Activated naive CD8-positive, alpha-beta T cell (primary cell): ENCODE data around the gene SLC36A3.

Source experiments
- H3K27ac Mint-ChIP-seq: one replicate; pipeline ENCODE4 v1.8.0; 2021; ENCODE audit warnings: mixed read lengths
- H3K27me3 Mint-ChIP-seq: one replicate; pipeline ENCODE4 v1.8.0; 2021; ENCODE audit warnings: mixed read lengths
- H3K36me3 Mint-ChIP-seq: one replicate; pipeline ENCODE4 v1.8.0; 2021; ENCODE audit warnings: mixed read lengths
- H3K4me1 Mint-ChIP-seq: one replicate; pipeline ENCODE4 v1.8.0; 2021; ENCODE audit warnings: low read depth, mixed read lengths
- H3K4me3 Mint-ChIP-seq: one replicate; pipeline ENCODE4 v1.8.0; 2021; ENCODE audit warnings: mild to moderate bottlenecking, mixed read lengths
- H3K9me3 Mint-ChIP-seq: one replicate; pipeline ENCODE4 v1.8.0; 2021; ENCODE audit warnings: low read depth, mixed read lengths

SLC36A3 gene

DNA sequence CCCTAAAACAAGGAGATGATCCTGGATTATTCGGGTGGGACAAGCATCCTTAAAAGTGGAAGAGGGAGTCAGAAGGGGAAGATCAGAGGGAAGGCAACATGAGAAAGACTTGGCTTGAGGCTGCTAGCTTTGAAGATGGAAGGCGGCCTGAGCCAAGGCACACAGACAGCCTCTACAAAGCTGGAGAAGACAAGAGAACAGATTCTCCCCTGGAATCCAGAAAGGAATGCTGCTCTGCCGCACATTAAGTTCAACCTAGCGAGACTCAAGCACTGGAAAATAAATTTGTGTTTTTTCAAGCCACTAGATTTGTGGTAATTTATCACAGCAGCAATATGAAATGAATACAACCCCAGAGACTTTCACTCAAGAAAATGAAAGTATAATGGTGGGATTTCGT lies 17.9 kb downstream of the SLC36A3 start:
- Mint-ChIP-seq H3K36me3 (no peaks in the 10 kb centered on the region), H3K27ac (no peak overlapping the region), H3K27me3 (no peaks in the 10 kb centered on the region), H3K4me1 (no peaks in the 10 kb centered on the region), H3K4me3 (no peak overlapping the region), H3K9me3 (no peaks in the 10 kb centered on the region)

DNA sequence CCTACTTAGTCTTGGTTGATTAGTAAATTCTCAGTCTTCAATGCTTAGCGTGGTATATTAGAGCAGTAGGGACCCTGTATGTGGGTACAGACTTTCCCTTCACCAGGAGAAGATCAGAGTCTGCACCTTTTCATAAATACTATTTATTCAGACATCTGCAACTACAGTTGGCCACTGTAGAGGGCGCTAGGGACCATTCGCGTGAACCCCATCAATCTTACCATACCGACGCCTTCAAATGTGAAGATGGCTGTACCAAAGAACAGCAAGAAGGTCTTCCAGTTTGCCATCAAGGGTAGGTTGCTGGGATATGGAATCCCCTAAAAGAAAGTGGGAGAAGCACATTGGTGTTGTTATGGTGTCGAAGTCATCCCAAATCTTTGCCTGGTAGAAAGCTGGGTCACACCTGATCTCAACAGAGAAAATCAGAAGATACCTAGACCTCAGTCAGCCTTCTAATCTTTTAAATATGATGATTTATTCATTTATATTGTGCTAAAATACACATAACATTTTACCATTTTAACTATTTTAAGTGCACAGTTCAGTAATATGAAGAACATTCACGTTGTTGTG lies 19.1 kb downstream of the SLC36A3 start:
- Mint-ChIP-seq H3K27me3 (no peaks in the 10 kb centered on the region), H3K4me3 (no peak overlapping the region), H3K9me3 (no peaks in the 10 kb centered on the region), H3K4me1 (no peaks in the 10 kb centered on the region), H3K27ac (no peak overlapping the region), H3K36me3 (no peaks in the 10 kb centered on the region)

DNA sequence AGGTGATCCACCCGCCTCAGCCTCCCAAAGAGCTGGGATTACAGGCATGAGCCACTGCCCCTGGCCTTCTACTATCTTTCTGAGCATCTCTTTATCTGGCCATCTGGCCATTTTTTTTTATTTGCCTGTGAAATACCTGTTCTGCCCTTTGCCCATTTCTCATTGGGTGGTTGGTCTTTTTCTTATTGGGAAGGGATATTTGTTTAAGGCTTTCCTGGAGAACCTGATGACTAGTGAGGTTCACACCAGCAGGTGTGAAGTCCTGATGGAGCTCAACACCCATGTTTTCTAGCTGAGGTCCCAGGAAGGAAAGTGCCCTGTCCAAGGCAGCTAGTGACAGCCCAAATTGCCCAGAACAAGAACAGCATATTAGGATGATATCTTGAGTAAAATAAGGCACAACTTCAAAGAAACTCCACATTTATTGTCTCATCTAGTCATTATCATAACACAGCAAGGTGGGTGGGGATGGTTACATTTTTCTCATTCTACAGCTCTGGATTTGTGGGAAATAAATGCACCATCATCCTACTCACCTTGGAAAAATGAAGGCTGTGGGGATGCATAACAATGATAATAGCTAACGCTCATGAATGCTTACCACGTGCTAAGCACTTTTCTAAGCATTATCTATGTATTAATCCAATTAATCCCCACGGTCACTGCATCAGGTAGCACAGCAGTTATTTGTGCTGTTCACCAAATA lies 20.3 kb downstream of the SLC36A3 start:
- Mint-ChIP-seq H3K27ac (no peak overlapping the region), H3K4me1 (no peaks in the 10 kb centered on the region), H3K27me3 (no peaks in the 10 kb centered on the region), H3K9me3 (no peaks in the 10 kb centered on the region), H3K4me3 (no peak overlapping the region), H3K36me3 (no peaks in the 10 kb centered on the region)

DNA sequence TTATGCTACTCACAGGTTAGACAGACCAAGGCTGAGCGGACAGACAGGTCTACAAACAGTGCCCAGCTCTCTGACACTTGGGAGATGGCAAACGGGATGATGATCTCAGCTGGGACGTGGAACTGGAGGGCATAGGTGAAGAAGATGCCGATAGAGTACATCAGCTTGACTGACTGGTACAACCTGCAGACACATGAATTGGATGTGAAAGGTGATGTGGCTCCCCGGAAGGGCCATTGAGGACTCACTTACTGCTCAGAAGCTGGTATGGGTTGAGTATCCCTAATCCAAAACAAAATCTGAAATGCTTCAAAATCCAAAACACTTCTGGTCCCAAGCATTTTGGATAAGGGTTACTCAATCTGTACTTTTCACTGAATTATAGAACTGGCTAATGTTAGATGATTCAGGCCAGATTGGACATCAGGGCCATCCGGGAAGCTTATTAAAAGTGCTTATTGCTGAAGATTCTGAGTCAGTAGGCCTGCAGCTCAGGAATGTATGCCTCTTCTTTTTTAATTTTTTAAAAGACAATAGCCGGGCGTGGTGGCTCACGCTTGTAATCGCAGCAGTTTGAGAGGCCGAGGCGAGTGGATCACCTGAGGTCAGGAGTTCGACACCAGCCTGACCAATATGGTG lies 22.4 kb downstream of the SLC36A3 start:
- Mint-ChIP-seq H3K27me3 (no peaks in the 10 kb centered on the region), H3K4me1 (no peaks in the 10 kb centered on the region), H3K4me3 (no peak overlapping the region), H3K9me3 (no peaks in the 10 kb centered on the region), H3K36me3 (no peaks in the 10 kb centered on the region), H3K27ac (no peak overlapping the region)

DNA sequence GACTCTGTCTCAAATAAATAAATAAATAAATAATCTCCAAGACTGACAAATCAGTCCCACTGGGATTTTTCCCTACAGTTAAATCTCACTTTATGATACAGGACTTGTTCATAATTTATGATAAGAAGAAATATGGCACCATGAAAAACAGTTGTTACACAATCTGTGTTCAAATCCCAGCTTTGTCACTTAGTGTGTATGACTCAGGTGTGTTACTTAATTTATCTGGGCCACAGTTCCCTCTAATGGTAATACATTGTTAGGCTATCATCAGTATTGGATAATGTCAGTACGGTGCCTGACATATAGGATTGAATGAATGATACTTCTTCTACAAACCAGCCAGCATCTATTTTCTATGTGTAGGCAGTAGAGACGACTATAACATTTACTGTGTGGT lies 23.1 kb downstream of the SLC36A3 start:
- Mint-ChIP-seq H3K4me1 (no peaks in the 10 kb centered on the region), H3K27ac (no peak overlapping the region), H3K27me3 (no peaks in the 10 kb centered on the region), H3K4me3 (no peak overlapping the region), H3K36me3 (no peaks in the 10 kb centered on the region), H3K9me3 (no peaks in the 10 kb centered on the region)

DNA sequence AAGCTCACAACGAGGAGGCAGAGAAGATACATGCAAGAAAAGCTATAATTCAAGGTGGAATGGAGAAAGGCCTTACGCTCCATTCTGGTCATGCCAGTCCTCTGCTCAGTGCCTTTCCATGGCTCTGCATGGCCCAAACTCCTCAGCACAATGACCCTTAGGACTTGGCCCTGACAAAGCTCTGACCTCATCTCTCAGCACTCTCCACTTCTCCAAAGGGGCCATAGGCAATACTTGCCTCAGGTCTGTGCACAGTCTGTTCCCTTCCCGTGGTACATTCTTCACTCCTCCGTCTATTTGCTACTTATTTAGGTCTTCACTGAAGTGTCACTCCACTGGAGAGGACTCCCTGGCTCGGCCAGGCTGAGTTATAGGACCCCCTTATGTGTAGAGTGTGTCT lies 24.7 kb downstream of the SLC36A3 start:
- Mint-ChIP-seq H3K9me3 (no peaks in the 10 kb centered on the region), H3K4me3 (no peak overlapping the region), H3K4me1 (no peaks in the 10 kb centered on the region), H3K36me3 (no peaks in the 10 kb centered on the region), H3K27me3 (no peaks in the 10 kb centered on the region), H3K27ac (no peak overlapping the region)

DNA sequence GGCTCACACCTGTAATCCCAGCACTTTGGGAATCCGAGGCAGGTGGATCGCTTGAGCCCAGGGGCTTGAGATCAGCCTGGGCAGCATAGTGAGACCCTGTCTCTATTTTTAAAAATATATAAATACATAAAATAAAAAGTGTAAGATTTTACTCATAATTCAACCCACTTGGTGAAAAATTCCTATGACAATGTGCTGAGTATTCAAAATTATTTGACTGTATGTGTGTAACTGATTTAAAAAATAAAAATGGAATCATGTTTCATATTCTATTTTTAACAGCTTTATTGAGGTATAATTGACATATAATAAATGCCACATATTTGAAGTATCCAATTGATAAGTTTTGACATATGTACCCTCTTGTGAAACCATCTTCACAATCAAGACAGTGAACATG lies 27.8 kb downstream of the SLC36A3 start:
- Mint-ChIP-seq H3K36me3 (no peaks in the 10 kb centered on the region), H3K27ac (no peak overlapping the region), H3K4me1 (no peaks in the 10 kb centered on the region), H3K9me3 (no peaks in the 10 kb centered on the region), H3K4me3 (no peak overlapping the region), H3K27me3 (no peaks in the 10 kb centered on the region)

DNA sequence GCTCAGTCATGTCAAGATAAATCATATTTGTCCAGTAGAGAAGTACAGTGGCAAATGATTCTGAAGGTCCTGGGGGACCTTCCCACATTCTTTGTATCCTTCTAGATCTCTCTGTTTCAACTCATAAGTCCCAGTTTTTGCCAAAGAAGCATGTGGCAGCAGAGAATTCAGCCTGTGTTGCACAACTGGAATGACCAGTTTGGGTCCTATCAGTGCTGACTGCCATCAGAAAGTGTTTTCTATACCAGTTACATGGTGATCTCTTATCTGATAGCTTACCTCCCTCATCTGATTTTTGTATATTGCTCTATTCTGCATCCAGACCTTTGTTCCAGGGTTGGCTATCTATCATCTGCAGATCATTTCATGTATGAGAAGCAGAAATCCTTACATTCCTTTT lies 28.9 kb downstream of the SLC36A3 start:
- H3K36me3 Mint-ChIP-seq: no peaks in the 10 kb centered on the region
- H3K27ac Mint-ChIP-seq: no peak overlapping the region

DNA sequence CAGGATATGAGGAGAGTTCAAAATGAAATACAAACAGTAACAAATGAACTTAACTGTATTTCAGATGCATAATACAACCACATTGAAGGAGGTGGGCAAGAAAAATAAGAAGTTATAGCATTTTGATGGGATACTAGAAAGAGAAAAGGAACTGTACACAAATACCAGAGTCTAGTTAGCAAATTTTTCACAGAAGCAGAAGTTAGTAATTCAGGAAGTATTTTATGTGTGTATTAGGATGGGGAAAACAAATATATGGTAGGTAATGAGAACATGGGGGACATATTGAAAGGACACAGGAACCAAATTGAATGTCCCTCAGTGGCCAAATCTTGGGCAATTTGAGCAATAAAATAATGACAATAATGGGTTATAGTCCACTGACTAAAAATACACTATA lies 32.2 kb downstream of the SLC36A3 start:
- no peaks in the 10 kb centered on the region for H3K4me1 Mint-ChIP-seq
- H3K27ac Mint-ChIP-seq: no peak overlapping the region
- no peaks in the 10 kb centered on the region for H3K9me3 Mint-ChIP-seq
- no peaks in the 10 kb centered on the region for H3K36me3 Mint-ChIP-seq
- H3K27me3 Mint-ChIP-seq: no peaks in the 10 kb centered on the region
- H3K4me3 Mint-ChIP-seq: no peak overlapping the region

More for the DNA sequence above, 28.9 kb downstream of the SLC36A3 start:
- Mint-ChIP-seq H3K4me3 (no peak overlapping the region), H3K9me3 (no peaks in the 10 kb centered on the region), H3K27me3 (no peaks in the 10 kb centered on the region), H3K4me1 (no peaks in the 10 kb centered on the region)

DNA sequence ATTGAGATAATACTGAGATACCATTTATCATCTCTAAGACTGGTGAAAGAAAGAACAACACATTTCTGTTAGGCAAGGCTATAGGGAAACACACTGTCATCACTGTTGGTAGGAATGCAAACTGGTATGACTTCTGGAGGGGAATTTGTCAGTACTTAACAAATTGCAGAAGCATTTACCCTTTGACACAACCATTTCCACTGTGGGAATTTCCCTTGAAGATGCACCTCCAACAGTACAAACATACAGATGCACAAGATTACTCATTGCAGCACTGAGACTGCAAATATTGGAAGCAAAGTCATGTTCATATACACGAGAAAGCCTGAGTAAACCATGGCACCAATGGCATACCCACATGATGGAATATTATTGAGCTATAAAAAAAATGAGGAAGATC lies 33.0 kb downstream of the SLC36A3 start:
- no peaks in the 10 kb centered on the region for H3K27me3 Mint-ChIP-seq
- H3K9me3 Mint-ChIP-seq: no peaks in the 10 kb centered on the region
- no peak overlapping the region for H3K4me3 Mint-ChIP-seq
- no peaks in the 10 kb centered on the region for H3K4me1 Mint-ChIP-seq
- H3K36me3 Mint-ChIP-seq: no peaks in the 10 kb centered on the region
- no peak overlapping the region for H3K27ac Mint-ChIP-seq

DNA sequence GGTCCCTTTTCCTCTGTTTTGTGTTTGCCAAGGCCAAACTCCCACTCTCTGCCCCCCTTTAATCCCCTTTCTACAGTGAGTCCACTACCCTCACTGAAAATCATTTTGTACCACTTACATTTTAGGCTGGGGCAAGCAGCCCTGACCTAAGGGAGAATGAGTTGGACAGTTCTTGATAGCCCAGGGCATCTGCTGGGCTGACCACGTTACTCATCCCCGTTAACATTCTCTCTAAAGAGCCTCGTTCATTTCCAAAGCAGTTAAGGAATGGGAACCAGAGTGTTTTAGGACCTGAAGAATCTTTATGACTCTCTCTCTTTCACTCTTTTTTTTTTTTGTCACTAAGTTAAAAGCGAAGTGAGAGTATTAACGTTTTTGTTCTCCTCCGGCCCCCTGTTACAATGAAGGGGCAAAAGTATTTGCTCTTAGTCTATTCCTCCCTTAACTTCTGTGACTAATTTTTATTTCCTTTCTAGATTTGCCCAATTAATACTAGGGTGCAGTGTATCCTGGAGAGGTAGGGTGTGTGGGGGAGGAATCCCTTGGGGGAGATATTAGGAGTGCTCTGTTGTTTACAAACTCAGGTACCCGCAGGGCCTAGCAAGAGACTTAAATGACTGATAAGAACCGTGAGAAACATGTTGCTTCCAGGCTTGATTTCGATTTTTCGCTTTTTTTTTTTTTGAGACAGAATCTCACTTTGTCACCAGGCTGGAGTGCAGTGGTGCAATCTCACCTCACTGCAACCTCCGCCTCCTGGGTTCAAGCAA lies 35.9 kb downstream of the SLC36A3 start:
- no peak overlapping the region for H3K4me3 Mint-ChIP-seq
- no peaks in the 10 kb centered on the region for H3K27me3 Mint-ChIP-seq
- H3K27ac Mint-ChIP-seq: no peak overlapping the region
- H3K9me3 Mint-ChIP-seq: no peaks in the 10 kb centered on the region
- H3K36me3 Mint-ChIP-seq: peaks cover 6% of the 10 kb centered on the region
- peaks cover 2% of the 10 kb centered on the region for H3K4me1 Mint-ChIP-seq

DNA sequence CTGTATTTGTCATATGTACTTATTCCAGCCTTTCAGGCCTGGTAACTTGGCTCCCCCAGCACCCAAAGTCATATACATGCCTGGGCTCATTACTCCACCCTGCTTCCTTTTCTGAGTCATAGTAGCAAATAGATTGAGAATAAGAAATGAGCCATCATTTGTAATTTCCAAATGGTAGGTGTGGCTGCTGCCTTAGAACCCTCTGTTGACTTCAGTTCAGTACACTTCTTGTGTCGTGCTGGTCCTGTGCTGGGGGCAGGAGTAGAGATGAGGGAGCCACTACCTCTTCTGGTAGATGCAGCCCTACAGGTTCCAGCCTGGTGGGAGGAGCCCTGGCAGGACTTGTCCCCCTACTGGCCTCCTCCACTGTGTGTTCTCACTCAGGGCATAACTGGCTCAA lies 39.5 kb downstream of the SLC36A3 start:
- Mint-ChIP-seq H3K4me1 (peaks cover 2% of the 10 kb centered on the region), H3K4me3 (no peak overlapping the region), H3K27ac (no peak overlapping the region), H3K9me3 (no peaks in the 10 kb centered on the region), H3K36me3 (peaks cover 11% of the 10 kb centered on the region), H3K27me3 (no peaks in the 10 kb centered on the region)

DNA sequence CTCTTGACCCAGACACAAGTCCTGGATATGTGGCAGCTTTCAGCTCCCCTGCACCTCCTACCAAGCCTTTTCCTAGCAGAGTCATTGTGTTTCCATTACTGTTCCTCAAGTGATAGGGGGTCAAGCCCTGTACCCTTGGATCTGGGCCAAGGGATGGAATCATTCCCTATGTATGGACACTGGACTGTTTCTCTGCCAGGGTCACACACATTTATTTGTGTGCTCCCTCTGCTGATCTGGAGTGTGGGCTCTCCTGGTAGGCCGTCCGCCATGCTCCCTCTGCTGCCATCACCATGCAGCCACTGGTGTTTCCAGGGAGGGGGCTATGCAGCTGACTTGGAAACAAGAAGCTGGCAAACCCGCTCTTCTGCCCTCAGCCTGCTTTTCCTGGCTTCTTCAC lies 41.0 kb downstream of the SLC36A3 start:
- H3K4me1 Mint-ChIP-seq: peaks cover 2% of the 10 kb centered on the region
- no peaks in the 10 kb centered on the region for H3K9me3 Mint-ChIP-seq
- no peak overlapping the region for H3K4me3 Mint-ChIP-seq
- peaks cover 11% of the 10 kb centered on the region for H3K36me3 Mint-ChIP-seq
- no peaks in the 10 kb centered on the region for H3K27me3 Mint-ChIP-seq
- no peak overlapping the region for H3K27ac Mint-ChIP-seq

DNA sequence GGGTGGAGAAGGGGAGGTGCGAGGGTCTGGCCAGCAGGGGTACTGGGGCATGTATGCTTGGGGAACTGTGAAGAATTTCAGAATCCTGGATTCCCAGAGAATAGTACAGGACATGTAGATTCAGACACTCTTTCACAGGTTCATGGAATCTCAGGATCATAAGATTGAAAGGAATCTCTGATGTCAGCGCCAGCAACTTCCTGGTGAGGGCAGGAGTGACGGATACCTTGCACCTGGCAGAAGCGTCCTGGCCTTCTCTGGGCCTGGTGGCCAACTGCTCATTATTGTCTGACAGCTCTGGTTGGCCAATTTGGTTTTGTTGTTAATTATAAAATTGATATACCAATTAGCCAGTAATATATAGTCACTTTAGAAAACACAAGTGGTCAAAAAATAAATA lies 43.6 kb downstream of the SLC36A3 start:
- Mint-ChIP-seq H3K4me1 (peaks cover 8% of the 10 kb centered on the region), H3K36me3 (peaks cover 11% of the 10 kb centered on the region), H3K27me3 (no peaks in the 10 kb centered on the region), H3K4me3 (no peak overlapping the region), H3K9me3 (no peaks in the 10 kb centered on the region), H3K27ac (no peak overlapping the region)

DNA sequence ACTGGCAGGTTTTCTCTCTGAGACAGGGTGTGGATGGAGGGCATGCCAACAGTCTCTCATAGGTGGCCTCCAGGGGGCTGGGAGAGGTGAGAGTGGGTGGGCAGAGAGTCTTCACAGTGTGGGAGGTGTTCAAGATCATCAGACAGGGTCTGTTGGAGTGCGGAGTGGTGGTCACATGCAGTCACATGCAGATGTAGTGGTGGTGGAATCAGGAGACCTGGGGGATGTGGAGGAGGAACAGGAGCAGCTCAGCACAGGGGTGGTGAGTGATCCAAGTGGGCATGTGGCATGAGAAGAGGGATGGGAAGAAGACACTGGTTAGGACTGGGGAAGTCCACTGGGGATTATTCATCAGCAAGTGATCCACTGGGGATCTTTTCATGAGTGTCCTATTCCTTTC lies 44.8 kb downstream of the SLC36A3 start:
- Mint-ChIP-seq H3K4me3 (no peak overlapping the region), H3K4me1 (peaks cover 13% of the 10 kb centered on the region), H3K27me3 (no peaks in the 10 kb centered on the region), H3K36me3 (peaks cover 7% of the 10 kb centered on the region), H3K27ac (no peak overlapping the region), H3K9me3 (no peaks in the 10 kb centered on the region)
